ENCODE data around the gene TBPL1.
A peak's percentile ranks its signal among the peaks of the same experiment; 100 is the strongest.

TBPL1 gene

DNA sequence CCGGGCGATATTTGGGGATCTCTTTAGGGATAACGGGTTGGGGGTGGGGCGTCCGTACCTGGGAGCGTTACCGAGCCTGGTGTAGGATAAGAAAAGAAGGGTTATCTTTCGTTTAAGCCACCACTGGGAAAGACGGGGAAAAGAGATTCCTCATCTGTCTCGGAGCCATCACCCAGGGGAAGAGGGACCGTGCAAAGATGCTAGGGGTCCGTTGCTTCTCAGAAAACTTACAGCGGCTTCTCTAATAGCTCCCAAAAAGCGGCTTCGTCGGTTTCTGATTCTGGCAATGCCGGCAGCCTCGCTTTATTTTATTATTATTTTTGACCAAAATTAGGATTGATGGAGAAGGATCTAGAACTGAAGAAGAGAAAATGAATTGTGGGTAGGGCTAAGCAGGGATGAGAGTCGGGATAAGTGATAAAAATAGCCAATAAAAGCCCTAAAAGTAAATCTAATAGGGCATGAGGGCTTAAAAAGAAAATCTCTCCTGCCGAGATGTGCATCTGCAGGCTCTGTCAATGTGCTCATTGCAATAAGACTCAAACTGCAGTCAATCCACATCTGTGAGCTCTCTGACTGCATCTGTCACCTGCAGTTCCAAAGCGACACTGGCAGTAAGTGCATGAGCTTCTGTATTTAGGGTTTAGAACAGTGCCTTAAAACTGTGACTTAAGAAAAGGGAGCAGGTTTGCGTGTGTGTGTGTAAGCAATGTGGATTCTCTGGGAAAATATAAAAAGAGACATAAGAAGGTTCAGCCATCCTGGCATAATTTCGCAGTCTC is 801 bp downstream of the TBPL1 start:
- DNase-seq (ENCODE audit: low spot score), result no peak

DNA sequence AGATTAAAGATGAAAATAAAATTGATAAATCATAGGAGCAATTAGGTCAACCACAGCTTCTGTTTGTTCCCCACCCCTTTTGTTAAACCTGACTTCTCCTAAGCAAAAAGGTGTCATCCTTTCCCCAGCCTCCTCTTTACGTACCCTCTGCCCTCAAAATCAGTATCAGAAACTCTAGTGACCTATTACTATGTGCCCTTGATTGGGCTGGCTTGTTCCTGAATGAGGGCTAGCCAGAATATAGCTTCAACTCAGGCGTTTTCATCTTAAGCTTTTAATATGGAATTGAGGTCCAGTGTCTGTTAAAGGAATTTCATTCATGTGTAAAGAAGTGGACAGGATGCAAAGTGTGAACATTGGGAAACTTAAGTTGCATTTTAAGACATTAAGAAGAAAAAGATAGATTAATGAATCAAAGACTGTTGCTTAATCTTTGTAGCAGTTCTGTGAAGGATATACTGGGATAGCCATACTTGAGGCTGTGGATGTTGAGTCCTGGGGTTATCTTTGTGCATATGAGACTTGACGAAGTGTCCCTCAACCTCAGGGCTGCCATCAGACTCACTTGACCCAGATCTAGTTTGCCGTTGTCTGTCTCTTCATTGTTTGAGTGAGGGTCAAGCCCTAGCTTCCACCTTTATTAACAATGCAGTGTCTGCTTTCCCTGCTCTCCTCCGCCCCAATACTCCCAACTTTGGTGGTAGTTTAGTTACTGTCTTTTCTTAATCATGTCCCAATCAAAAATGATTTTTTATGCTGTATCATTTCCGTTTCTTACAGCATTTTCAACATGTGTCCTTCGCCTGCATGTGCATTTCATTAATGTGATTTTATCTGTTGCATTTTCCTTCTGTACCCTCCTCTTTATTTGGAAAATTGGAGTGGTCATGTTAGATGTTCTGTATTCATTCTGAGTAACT is 1.9 kb downstream of the TBPL1 start:
- DNase-seq (ENCODE audit: low spot score), result no peak

DNA sequence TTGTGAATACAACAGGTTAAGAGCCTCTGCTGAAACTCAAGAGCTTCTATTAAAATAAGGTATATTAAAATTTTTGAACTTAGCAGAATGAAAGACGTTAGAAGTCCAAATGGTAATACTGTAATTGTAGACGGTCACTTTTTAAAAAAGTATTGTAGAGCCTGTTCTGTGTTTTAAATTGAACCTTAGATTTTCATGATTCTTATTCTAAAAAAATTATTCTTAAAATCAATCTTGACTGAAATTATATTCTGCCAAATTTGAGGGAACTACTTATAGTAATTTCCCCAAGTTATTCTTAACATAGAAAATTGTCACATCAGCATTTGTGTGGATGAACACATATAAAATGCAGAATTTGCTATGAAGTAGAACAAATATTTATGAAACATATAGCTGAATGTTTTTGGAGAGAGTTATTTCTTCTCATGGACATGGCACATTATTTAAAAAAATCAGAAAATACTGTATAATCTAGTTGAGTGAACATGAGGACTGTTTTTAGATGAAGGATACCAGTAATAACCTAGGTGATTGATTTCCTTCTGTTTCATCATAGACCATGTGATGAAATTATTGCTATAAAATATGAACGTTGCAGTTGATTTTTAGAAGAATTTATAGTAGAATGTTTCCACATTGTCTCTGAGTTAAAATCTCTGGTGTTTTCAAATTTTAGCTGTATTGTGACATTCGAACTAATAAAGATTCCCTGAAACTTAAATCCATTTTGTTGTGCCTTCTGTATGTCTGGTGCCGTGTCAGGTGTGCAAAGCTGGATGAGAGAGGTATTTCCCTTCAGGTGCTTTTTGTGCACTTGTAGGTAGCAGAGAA is 2.8 kb downstream of the TBPL1 start:
- no peak for DNase-seq (ENCODE audit: low spot score)

DNA sequence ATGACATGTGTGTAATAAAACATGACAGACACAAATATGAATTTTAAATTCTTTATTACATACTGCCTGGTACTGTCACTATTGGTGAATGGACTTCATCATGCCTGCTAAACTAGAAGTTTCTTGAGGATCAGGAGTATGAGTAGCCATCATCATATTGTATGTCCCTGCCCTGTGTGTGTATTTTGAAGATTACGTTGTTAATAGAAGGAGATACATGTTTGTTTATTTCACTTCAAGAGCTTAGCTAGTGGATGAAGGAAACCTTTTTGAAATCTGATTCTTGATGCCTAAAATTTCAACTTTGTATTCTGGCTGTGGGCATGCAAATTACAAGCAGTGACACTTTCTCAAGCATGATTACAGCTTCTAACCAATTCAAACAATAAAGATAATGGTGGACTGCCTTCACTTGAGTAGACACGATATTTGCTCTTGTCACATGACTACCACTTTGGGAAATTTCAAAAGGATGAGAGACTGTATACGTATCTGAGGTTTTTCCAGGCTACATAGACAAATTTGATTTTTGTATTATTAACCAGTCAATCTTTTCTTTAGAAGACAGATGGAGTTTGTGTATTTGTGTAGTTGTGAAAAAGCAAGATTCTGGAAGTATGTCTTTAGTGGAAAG is 3.5 kb downstream of the TBPL1 start:
- DNase-seq (ENCODE audit: low spot score), result no peak

DNA sequence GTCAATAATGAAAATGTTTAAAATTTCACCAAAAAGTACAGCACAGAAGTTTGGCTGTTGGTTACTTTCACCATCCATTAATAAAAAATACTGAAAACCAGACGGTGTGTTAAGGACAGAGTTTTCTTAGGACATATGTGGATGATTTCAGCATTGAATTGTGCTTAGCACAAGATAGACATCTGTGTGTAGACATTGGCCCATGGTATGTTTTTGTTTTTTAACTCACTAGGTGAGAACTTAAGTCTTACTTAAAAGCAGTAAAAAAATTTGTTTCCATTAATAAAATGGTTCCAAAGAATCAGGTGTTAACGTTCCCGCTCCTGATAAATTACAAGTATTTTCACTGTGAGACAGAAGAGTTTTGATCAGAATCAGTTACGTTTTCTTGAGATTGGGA is 4.2 kb downstream of the TBPL1 start:
- no peak for DNase-seq (ENCODE audit: low spot score)

DNA sequence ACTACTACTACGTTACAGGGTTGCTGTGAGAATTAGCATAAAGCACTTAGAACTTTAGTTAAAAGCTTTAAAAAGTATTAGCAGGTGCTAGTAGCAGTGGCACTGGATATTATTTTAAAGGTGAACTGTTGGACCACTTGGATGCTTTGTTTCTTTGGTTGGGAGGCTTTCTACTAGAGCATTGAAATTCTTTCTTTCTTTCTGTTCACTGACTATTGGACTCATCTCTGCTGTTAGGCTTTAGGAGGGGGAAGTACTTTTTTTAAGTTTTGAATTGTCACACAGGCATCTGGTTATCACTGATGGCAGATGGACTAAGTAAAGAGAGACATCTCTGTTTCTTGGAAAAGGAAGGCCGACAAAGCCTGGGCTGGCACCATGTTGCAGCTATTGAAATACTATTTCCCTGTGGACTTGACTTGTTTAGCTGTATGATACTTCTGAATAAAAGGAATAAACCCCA is 4.8 kb downstream of the TBPL1 start:
- no peak for DNase-seq (ENCODE audit: low spot score)

DNA sequence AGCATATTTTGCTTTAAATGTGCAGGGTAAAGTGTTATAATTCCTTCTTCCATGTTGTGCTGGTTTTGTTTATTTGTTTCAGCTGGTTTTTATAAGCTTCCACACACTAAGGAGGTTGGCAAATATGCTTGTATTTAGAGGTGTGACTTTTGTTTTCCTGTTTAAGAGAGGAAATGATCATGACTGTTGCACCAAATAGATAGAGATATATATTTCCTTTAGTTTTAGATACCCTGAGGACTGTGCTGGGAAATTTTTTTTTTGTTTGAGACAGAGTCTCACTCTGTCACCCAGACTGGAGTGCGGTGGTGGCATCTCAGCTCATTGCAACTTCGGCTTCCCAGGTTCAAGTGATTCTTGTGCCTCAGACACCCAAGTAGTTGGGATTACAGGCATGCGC is 5.8 kb downstream of the TBPL1 start:
- no peak for DNase-seq (ENCODE audit: low spot score)

DNA sequence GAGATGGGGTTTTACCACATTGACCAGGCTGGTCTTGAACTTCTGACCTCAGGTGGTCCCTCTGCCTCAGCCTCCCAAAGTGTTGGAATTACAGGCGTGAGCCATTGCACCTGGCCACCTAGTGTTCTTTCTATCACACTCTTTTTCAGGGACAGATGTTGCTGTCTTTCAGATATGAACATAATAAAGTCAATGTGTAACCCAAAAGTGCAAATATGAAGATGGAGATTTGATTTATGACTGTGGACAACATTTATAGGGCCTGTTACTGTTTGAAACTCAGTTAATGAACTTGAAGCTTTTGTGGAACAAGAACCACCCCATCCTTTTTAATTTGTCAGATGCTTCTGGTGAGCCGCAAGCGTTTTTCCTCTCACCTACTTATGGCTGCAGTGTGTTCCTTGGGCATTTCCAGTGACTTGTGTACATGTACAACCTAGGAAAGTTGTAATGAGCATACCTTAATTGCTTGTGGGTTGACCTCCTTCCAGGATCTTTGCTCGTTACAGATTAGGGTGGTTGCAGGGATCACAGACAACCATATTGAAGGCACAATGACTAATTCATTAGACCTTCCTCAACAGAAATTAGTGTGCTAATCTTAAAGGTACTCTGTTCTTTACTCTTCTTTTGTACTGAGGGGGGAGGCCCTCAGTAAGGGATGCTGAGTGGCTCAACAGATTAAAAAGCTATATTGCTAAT is 6.8 kb downstream of the TBPL1 start:
- DNase-seq (ENCODE audit: low spot score), result no peak

DNA sequence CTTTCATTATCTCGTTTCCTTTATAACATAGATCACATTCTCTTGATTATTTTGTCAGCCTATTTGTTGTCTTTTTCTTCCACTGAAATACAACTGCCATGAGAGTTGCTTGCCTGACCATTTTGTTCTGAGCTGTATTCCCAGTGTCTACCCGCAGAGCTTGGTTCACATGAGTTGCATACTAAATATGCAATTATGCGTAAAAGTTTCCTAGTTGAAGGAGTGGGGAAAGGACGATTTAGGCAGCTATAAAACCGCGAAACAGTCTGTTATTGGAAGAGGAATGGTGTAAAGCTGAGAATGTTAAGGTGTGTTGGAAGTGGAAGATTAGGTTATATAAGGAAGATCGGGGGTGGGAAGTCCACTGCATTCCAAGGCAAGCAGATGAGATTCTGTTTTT is 8.8 kb downstream of the TBPL1 start:
- no peak for DNase-seq (ENCODE audit: low spot score)

DNA sequence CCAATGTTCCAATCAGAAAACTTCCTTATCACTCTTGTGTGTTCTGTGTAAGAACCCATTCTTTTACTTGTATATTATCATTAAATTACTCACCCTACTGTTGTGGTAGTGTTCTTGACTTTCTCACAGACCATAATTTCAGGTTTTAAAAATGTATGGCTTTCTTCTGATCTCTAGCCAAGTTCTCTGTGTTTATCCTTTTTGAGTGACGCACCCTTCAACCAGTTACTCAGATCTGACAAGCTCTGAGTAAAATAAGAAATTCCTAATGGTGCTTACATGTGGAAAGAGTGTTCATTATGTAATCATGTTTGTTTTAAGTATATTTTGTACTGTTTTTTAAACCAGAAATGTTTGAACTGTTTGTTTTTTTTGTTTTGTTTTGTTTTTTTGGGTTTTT is 11.0 kb downstream of the TBPL1 start:
- DNase-seq (ENCODE audit: low spot score), result no peak

DNA sequence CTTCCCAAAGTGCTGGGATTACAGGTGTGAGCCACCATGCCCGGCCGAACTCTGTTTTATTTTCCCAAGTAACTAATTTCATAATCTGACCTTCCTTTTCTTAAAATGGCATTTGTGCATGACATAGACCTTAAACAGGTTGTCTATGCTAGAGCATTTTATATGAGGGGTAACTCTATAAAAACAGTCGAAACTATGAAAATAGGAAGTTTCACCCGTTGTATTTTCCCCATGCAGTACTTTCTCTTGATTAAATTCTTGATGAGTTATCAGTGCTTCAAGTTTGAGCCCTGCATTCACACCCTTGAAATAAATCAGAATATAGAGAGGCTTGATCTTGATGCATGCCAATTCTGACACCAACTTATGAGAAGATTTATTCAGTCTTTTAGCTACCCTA is 11.7 kb downstream of the TBPL1 start:
- DNase-seq (ENCODE audit: low spot score), result no peak

DNA sequence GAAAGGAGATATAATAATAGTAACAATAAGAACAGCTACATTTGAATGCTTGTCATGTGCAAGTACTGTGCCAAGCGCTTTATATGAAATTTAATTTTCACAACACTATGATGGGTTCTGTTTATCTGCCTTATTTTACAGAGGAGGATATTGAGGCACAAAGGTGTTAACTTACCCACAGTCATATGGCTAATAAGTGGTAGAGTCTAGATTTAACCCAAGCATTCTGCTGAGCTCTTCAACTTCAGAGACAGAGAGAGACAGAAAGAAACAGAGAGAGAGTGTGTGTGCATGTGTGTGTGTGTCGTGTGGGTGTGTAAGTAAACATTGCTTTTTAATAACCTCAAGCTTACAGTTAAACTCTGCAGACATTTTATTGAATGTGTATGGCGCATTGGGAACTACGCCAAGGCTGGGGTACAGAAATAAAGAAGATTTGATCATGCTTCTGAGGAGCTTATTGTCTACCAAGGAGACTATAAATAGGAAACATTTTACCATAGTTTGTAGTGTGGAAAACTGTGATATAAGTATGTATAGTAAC is 12.9 kb downstream of the TBPL1 start:
- DNase-seq (ENCODE audit: low spot score), result no peak

DNA sequence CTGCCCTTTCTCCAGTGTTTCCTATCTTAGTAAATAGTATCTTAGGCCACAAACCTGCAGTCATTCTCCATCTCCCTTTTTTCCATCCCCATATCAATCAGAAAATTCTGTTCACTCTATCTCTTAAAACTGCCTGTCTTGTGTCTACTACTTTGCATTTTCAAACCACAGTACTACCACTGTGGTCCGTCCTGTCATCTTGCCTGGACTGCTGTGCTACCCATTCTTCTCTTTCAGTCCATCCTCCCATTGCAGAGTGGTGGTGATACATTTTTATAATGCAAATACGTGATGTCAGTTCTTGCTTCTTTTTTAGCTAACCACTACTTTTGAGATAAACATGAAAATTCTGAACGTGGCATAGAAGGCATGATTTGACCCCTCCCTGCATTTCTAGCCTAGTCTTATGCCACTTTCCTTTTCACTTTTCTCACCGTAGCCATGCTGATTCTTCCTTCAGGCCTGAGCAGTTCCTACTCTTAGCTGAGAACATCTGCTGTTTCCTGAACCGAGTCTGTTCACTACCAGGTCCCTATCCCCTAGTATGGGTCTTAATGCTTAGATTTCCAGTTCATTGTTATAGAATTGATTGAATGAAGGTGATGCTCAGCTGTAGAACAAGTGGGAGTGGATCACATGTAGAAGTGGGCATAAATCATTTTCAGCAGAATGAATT is 13.8 kb downstream of the TBPL1 start:
- DNase-seq (ENCODE audit: low spot score), result no peak

DNA sequence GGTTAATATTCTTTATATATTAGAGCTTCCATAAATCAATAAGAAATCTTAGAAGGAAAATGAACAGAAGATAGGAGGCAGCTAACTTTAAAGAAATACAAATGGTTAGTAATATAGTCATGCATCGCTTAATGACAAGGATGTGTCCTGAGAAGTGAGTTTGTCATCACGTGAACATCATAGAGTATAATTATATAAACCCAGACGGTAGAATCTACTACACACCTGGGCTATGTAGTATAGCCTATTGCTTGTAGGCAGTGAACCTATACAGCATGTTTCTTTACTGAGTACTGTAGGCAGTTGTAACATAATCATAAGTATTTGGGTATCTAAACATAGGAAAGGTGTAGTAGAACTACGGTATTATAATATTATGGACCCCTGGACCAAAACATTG is 14.3 kb downstream of the TBPL1 start:
- no peak for DNase-seq (ENCODE audit: low spot score)

DNA sequence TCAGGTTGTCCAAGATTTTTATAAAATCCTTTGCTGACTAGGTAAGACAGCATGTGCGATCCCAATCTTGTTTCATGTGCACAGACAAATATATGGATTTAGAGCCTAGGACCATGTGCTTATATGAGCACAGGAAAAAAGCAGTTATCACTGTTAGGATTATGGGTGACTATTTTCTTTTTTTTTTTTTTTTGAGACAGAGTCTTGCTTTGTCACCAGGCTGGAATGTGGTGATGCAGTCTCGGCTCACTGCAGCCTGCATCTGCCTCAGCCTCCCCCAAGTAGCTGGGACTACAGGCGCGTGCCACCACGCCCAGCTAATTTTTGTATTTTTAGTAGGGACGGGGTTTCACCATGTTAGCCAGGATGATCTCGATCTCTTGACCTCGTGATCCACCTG is 14.8 kb downstream of the TBPL1 start:
- peak; percentile 47 for DNase-seq (ENCODE audit: low spot score)

DNA sequence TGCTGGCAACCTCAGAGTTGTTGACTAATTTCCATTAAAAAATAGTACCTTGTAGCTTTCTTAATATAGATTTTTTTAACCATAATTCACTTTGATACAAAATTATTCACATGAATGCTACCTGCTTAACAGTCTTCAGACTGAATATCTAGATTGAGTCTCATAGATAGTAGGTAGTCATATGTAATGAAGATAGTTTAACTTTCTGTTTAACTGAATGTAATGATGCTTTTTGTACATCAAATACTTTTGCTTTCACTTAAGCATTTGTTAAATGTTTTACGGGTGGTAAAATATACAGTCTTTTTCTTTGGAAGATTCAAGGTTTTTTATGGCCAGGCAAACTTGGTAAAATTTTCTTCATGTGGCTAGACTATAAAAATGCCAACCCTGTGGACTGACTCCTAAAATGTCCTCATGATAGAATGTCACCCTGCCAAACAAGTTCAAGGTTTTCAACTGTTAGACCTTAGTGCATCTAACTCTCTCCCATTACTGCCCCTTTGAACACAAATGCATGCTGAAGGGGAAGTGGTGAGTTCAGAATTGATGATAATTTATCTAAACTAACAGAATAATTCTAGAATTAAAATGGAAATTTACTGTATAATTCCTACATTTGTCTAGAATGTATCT is 16.4 kb downstream of the TBPL1 start:
- DNase-seq (ENCODE audit: low spot score), result no peak

DNA sequence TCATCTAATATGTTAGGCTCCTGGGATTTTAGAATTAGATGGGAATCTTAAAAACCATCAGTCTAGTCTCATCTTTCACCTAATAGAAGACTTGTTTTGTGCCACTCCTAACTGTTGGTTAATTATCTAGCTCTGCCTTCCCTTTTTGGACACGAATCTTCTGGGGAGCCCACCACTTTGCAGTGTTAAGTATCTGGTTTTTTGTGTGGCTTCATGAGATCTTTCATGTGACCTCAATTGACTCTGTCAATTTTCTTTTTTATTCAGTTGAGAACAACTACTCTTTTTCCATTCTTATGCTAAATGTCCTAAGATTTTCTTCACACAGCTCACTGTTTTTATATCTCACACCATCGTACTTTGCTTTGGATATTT is 16.9 kb downstream of the TBPL1 start:
- DNase-seq (ENCODE audit: low spot score), result no peak

DNA sequence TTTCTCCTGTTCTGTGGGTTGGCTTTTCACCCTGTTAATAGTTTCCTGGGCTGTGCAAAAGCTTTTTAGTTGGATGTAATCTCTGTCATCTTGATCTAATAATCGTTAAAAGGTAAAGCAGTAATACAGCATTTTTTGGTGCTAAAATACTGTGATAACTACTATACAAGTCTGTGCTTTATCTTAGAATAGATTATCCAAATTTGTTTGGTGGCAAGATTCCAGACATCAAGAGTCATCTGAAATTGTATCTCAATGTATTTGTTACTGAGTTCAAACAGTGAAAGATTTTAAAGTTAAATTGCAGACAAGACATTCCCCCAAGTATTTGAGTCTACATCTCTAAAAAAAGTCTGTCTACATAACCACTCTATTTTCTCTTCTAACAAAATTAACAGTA is 18.8 kb downstream of the TBPL1 start:
- no peak for DNase-seq (ENCODE audit: low spot score)

DNA sequence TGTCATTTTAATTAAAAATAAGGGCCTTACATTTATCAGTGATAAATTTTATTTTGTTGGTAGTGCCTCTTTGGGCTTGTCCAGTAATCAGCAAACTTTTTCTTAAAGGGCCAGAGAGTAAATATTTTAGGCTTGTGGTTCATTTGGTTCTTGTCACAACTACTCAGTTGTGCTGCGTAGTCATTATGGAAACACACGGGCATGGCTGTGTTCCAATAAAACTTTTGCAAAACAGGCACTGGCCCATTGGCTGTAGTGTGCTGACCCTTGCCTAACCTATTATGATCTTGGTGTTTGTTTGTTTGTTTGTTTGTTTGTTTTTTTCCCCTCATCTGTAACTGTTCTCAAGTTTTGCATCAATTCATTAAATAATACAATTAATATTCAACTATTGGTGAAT is 19.4 kb downstream of the TBPL1 start:
- no peak for DNase-seq (ENCODE audit: low spot score)

Data from AG20443 (cell line).